ENCODE data around the gene SPATA6L. TPM values are rescaled to one million over a fixed set of nuclear protein-coding genes. Genes with fewer than 3 reads are reported as not detected.

The SPATA6L gene
- total and polyA plus RNA-seq, 5 donors from 2014 or later: 0.21 to 2.5 (median 1.5) TPM

DNA sequence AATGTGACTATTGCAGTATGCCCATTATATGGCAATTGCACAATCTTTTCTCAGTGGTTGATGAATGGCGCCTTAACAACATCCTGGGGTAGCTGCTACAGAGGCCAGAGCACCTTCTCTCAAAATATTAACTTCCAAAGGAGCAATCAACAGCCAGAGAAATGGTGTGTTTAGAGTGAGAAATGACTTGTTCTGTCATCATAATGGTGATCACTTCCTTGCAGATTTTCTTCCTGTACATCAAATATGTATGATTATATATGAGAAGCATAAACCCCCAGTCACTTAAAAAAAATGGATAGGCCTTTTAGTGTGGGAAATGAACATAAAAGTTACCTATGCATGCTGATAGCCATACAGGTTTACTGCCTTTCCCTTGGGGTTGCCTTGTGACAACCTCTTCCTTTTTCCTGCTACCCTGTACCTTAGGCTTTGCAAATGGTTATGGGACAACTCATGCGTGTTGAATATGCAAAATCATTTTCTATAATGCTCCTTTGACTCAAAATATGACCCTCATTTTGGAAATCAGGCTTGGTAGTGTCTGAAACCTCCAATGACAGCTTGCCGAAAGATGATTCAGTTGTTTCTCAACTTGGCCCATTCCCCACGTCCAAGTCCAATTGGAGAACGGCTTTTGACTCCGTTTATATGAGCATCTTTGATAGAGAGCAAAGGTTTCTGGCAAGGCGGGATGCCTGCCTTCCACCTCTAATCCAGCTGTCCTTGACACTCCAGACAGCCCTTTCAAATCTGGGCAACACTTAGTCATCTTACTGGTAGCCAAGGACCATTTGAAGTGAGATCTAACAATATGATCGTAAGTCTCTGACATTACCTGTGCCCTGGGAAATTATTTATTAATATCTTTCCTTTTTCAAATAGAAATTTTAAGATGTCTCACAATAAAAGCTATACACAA lies 106.8 kb downstream of the SPATA6L start:
- Mint-ChIP-seq H3K4me1 (peaks cover 0 to 29% (median 19%) of the 10 kb centered on the region in 4 donors), H3K36me3 (no peaks in the 10 kb centered on the region), H3K9me3 (peaks cover 0 to 2% (median 0%) of the 10 kb centered on the region in 7 donors), H3K27ac (no peak overlapping the region), H3K27me3 (no peaks in the 10 kb centered on the region), H3K4me3 (no peak overlapping the region)
- Histone ChIP-seq H3K4me1 (ENCODE audit: control insufficient read depth, insufficient read depth, low read length, poor library complexity, severe bottlenecking) (peaks cover 11% of the 10 kb centered on the region), H3K4me3 (ENCODE audit: low read depth, low read length) (no peak overlapping the region), H3K9me3 (ENCODE audit: control insufficient read depth in 2 of 2, low read length in 2 of 2) (no peaks in the 10 kb centered on the region), H3K27ac (ENCODE audit: insufficient read depth, low read length, poor library complexity, severe bottlenecking) (no peak overlapping the region), H3K36me3 (ENCODE audit: control insufficient read depth, insufficient read depth, low read length) (no peaks in the 10 kb centered on the region), H3K27me3 (ENCODE audit: control insufficient read depth, insufficient read depth, low read length) (no peaks in the 10 kb centered on the region)
- no peak for DNase-seq
- no peak for ATAC-seq (ENCODE audit: low read depth in 2 of 2)

DNA sequence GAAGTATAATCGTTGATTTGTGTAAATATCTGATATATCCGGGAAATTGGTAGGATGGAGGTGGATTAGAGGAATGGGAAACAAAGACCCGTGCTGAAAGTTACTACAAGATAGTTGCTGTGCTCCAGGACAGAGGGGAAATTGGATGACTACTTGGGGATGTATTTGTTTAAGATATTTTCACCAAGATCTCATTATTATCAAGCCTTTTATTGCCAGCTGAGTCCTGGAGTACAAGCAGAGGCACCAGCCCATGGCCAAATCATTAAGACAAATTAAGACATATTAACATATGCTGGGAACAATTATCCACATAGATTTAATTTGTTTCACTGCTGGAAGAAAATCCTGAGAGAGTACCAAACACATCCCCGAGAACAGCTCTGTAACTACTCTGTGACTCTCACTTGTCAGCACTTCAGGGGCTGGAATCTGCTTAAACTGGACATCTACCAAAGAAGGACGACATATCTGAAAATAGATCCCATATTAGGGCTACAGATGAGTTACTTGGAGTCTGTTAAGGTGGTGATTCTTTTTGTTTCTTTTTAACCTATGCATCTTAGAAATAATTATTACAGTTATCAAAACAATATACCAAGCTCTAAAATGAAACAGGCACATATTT lies 107.8 kb downstream of the SPATA6L start:
- no peaks in the 10 kb centered on the region for H3K27me3 Mint-ChIP-seq

DNA sequence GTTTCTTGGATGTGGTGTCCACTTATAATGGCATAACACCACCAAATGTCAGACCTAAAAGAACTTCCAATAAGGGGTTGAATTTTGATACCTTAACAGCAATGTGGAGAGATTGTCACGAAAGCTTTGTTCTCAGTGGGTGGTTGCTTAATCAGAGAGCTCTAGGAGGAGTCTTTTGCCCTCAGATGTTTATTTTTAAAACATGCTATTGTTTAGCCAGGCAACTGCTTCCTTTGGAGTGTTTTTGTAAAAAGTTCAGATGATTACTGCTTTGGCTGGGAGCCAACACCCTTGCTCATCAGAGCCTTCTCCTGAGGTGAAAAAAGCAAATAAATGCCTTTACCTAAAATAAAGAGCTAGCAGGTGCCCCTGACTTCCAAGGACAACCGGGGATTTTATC lies 111.0 kb downstream of the SPATA6L start:
- Histone ChIP-seq H3K4me1 (ENCODE audit: control insufficient read depth, insufficient read depth, low read length, poor library complexity, severe bottlenecking) (peaks cover 10% of the 10 kb centered on the region), H3K9me3 (ENCODE audit: control insufficient read depth in 2 of 2, low read length in 2 of 2) (no peaks in the 10 kb centered on the region), H3K4me3 (ENCODE audit: low read depth, low read length) (no peak overlapping the region), H3K27ac (ENCODE audit: insufficient read depth, low read length, poor library complexity, severe bottlenecking) (no peak overlapping the region), H3K36me3 (ENCODE audit: control insufficient read depth, insufficient read depth, low read length) (no peaks in the 10 kb centered on the region), H3K27me3 (ENCODE audit: control insufficient read depth, insufficient read depth, low read length) (no peaks in the 10 kb centered on the region)
- Mint-ChIP-seq H3K27me3 (no peaks in the 10 kb centered on the region), H3K27ac (peak overlapping the region in 2 of 3 donors; percentile 15 to 78), H3K4me3 (no peak overlapping the region), H3K36me3 (no peaks in the 10 kb centered on the region), H3K9me3 (no peaks in the 10 kb centered on the region), H3K4me1 (peaks cover 0 to 38% (median 13%) of the 10 kb centered on the region in 4 donors)
- DNase-seq (peak in 1 of 3 donors; percentile 53), ATAC-seq (ENCODE audit: low read depth in 2 of 2) (no peak)

More for the DNA sequence above, 107.8 kb downstream of the SPATA6L start:
- H3K9me3 ChIP-seq (ENCODE audit: control insufficient read depth in 2 of 2, low read length in 2 of 2): no peaks in the 10 kb centered on the region
- Mint-ChIP-seq H3K36me3 (no peaks in the 10 kb centered on the region), H3K4me1 (peaks cover 0 to 28% (median 14%) of the 10 kb centered on the region in 4 donors), H3K27ac (no peak overlapping the region), H3K9me3 (peaks cover 0 to 2% (median 0%) of the 10 kb centered on the region in 7 donors), H3K4me3 (no peak overlapping the region)
- H3K4me1 ChIP-seq (ENCODE audit: control insufficient read depth, insufficient read depth, low read length, poor library complexity, severe bottlenecking): peaks cover 8% of the 10 kb centered on the region
- DNase-seq (no peak), ATAC-seq (ENCODE audit: low read depth in 2 of 2) (no peak)
- H3K27me3 ChIP-seq (ENCODE audit: control insufficient read depth, insufficient read depth, low read length): no peaks in the 10 kb centered on the region
- no peak overlapping the region for H3K4me3 ChIP-seq (ENCODE audit: low read depth, low read length)
- H3K27ac ChIP-seq (ENCODE audit: insufficient read depth, low read length, poor library complexity, severe bottlenecking): no peak overlapping the region
- H3K36me3 ChIP-seq (ENCODE audit: control insufficient read depth, insufficient read depth, low read length): no peaks in the 10 kb centered on the region

DNA sequence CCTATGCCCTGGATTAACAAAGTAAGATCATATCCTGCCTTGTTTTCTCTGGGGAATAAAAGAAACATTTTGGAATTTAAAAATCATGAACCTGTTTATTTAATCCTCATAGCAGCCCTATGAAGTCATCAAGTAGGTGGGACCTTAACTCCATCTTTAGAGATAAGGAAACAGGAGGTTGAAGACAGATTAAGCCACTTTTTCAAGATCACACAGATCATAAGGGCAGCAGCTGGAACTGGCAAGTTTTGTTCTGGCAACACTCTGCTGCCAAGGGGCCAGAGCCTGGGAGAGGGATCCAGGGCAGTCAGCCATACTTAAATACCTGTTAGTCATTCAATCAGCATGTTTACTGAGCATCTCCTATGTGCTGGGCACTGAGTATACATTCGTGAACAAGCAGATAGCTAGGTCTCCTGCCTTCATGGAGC lies 112.3 kb downstream of the SPATA6L start:
- Mint-ChIP-seq H3K4me1 (peaks cover 0 to 39% (median 11%) of the 10 kb centered on the region in 4 donors), H3K4me3 (no peak overlapping the region), H3K27ac (peak overlapping the region in 2 of 3 donors; percentile 20 to 78), H3K36me3 (no peaks in the 10 kb centered on the region), H3K27me3 (no peaks in the 10 kb centered on the region), H3K9me3 (no peaks in the 10 kb centered on the region)
- Histone ChIP-seq H3K27ac (ENCODE audit: insufficient read depth, low read length, poor library complexity, severe bottlenecking) (no peak overlapping the region), H3K27me3 (ENCODE audit: control insufficient read depth, insufficient read depth, low read length) (no peaks in the 10 kb centered on the region), H3K9me3 (ENCODE audit: control insufficient read depth in 2 of 2, low read length in 2 of 2) (no peaks in the 10 kb centered on the region), H3K4me1 (ENCODE audit: control insufficient read depth, insufficient read depth, low read length, poor library complexity, severe bottlenecking) (peaks cover 10% of the 10 kb centered on the region), H3K4me3 (ENCODE audit: low read depth, low read length) (no peak overlapping the region), H3K36me3 (ENCODE audit: control insufficient read depth, insufficient read depth, low read length) (no peaks in the 10 kb centered on the region)
- ATAC-seq (ENCODE audit: low read depth in 2 of 2) (no peak), DNase-seq (no peak)

DNA sequence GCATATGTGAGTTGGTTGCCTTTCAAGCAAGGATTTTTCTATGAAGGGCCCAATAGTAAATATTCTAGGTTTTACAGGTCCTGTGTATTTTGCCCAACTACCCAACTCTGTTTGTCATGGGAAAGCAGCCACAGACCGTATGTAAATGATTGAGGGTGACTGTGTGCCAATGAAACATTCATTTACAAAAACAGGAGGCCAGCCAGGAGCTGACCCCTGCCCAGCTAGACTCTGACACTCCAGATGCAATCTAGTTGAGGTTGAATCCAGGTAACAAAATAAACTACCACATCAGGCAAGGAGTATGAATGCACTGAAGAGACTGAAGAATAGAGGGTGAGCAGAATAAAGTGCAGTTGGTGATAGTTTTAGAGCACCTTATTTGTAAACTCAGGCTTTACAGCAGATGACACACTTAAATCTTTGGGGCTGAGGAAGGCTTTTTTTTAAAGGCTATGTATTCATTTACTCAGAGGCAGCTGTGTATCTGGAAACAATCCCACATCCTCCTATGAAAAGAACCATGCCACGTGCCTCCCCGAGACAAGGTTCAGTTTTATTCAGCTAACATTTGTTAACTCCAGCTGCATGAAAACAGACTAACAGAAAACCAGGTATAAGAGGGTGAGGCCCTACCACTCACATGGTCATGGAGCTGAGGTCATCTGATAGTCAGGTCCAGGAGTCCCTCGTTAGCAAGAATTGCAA lies 115.3 kb downstream of the SPATA6L start:
- Histone ChIP-seq H3K9me3 (ENCODE audit: control insufficient read depth in 2 of 2, low read length in 2 of 2) (no peaks in the 10 kb centered on the region), H3K36me3 (ENCODE audit: control insufficient read depth, insufficient read depth, low read length) (no peaks in the 10 kb centered on the region), H3K4me1 (ENCODE audit: control insufficient read depth, insufficient read depth, low read length, poor library complexity, severe bottlenecking) (peaks cover 10% of the 10 kb centered on the region), H3K4me3 (ENCODE audit: low read depth, low read length) (no peak overlapping the region), H3K27ac (ENCODE audit: insufficient read depth, low read length, poor library complexity, severe bottlenecking) (no peak overlapping the region), H3K27me3 (ENCODE audit: control insufficient read depth, insufficient read depth, low read length) (no peaks in the 10 kb centered on the region)
- Mint-ChIP-seq H3K4me3 (no peak overlapping the region), H3K36me3 (no peaks in the 10 kb centered on the region), H3K27me3 (no peaks in the 10 kb centered on the region), H3K4me1 (peaks cover 4 to 62% (median 14%) of the 10 kb centered on the region in 4 donors), H3K27ac (peak overlapping the region in 2 of 3 donors; percentile 23 to 25), H3K9me3 (no peaks in the 10 kb centered on the region)
- ATAC-seq (ENCODE audit: low read depth in 2 of 2): peak in 1 of 2 donors; percentile 53
- peak in 2 of 3 donors; percentile 32 to 35 for DNase-seq

DNA sequence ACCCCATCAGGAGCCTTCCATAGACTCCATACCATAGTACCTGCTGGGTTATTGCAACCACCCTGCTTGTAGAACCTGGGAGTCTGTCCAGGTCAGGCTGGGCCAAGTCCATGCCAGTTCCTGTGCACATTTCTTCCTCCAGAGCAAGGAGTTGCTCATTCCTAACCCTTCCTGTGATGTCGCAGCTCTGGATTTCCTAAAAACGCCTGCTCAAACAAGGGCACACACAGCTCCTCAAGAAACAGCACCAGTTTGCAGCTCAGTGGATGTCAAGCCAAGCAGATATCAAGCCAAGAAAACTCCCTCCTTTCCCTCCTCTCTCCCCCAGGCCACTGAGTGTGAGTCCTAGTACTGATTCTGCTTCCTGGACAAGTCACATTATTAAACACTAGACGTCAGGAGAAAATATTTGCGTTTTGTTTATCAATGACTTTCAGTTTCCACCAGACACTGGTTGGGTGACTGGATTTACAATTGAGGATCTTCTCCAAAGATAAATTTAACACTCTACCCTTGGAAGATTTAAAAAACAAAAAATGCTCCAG lies 116.5 kb downstream of the SPATA6L start:
- Histone ChIP-seq H3K9me3 (ENCODE audit: control insufficient read depth in 2 of 2, low read length in 2 of 2) (no peaks in the 10 kb centered on the region), H3K36me3 (ENCODE audit: control insufficient read depth, insufficient read depth, low read length) (no peaks in the 10 kb centered on the region), H3K4me3 (ENCODE audit: low read depth, low read length) (no peak overlapping the region), H3K4me1 (ENCODE audit: control insufficient read depth, insufficient read depth, low read length, poor library complexity, severe bottlenecking) (peaks cover 7% of the 10 kb centered on the region), H3K27ac (ENCODE audit: insufficient read depth, low read length, poor library complexity, severe bottlenecking) (no peak overlapping the region), H3K27me3 (ENCODE audit: control insufficient read depth, insufficient read depth, low read length) (no peaks in the 10 kb centered on the region)
- DNase-seq (no peak), ATAC-seq (ENCODE audit: low read depth in 2 of 2) (no peak)
- no peaks in the 10 kb centered on the region for H3K36me3 Mint-ChIP-seq
- H3K4me1 Mint-ChIP-seq: peaks cover 6 to 53% (median 14%) of the 10 kb centered on the region in 4 donors
- peaks cover 8% of the 10 kb centered on the region for H3K27me3 Mint-ChIP-seq
- no peak overlapping the region for H3K4me3 Mint-ChIP-seq
- no peaks in the 10 kb centered on the region for H3K9me3 Mint-ChIP-seq
- H3K27ac Mint-ChIP-seq: peak overlapping the region in 2 of 3 donors; percentile 6 to 25

All from CD4-positive, CD25-positive, alpha-beta regulatory T cell (primary cell).